Fibroblast of skin of back (primary cell): ENCODE data around the gene TUBGCP3.
A peak's percentile ranks its signal among the peaks of the same experiment; 100 is the strongest.

Source experiments
- DNase-seq: peaks from one replicate; pipeline ENCODE4 v3.0.0-alpha.2; 2013

TUBGCP3 gene

GRCh38 chr13:112617754-112618375, 29.9 kb upstream of the TUBGCP3 start:
- DNase-seq, result no peak

DNA sequence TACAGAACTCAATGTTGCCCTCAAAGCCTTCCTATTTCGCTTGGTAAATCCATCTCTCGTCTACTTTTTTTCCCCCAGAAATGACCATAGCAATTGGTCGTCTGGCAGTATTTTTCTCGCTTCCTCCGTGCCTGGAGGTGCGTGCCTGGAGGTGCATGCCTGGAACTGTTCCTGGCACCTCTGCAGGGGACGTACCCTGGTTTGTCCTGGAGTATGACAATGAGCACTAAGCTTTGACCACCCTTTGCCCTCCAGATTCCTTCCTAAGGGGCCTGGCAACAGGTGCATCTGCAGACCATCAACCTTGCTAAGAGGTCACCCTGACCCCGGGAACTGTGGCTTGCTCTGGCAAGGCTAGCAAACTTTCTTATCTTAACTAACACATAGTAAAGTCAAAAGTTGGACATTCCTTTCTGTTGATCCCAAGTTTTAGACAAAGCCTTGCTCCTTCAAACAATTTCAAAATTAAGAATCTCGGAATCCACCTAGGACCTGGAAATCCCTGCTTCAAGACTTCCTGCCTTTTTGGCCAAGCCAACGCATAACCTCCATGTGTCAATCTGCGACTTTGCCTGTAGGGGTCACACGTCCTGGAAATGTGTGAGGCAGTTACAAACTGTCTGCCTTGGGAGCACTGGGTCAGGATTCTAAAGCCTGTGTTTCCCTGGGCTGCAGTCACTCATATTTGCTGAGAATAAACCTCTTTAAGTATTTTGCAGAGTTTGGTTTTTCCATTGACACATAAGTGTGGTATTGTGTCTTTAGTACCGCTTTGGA, 28.8 kb upstream of the TUBGCP3 start:
- peak; percentile 40 for DNase-seq

GRCh38 chr13:112615391-112615790, 27.4 kb upstream of the TUBGCP3 start:
- no peak for DNase-seq

DNA sequence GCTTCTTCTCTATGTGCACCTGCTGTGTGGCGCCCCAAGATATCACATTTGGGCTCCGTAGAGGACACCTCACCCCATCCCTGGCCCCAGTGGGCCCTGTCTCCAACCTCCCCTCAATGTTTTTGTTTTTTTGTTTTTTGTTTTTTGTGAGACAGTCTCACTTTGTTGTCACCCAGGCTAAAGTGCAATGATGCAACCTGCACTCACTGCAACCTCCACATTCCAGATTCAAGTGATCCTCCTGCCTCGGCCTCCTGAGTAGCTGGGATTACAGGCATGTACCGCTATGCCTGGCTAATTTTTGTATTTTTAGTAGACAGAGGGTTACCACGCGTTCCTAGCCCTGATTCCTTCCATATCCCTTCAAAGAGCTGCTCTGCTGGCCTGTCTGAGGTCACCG, 26.9 kb upstream of the TUBGCP3 start:
- DNase-seq, result no peak

DNA sequence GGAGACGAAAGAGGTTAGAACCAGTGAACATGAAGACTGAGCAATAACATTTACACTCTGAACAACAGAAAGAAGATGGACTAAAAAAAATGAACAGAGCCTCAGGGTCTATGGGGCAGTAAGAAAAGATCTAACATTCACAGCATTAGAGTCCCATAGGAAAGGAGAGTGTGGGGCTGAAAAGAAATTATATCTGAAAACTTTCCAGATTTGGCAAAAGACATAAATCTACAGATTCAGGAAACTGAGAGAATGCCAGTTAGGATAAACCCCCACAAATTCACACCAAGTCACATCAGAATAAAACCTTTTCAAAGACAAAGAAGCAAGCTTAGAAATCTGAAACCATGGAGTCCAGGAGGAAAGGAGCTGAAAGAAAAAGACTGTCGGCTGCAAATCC, 20.3 kb upstream of the TUBGCP3 start:
- DNase-seq, result no peak

DNA sequence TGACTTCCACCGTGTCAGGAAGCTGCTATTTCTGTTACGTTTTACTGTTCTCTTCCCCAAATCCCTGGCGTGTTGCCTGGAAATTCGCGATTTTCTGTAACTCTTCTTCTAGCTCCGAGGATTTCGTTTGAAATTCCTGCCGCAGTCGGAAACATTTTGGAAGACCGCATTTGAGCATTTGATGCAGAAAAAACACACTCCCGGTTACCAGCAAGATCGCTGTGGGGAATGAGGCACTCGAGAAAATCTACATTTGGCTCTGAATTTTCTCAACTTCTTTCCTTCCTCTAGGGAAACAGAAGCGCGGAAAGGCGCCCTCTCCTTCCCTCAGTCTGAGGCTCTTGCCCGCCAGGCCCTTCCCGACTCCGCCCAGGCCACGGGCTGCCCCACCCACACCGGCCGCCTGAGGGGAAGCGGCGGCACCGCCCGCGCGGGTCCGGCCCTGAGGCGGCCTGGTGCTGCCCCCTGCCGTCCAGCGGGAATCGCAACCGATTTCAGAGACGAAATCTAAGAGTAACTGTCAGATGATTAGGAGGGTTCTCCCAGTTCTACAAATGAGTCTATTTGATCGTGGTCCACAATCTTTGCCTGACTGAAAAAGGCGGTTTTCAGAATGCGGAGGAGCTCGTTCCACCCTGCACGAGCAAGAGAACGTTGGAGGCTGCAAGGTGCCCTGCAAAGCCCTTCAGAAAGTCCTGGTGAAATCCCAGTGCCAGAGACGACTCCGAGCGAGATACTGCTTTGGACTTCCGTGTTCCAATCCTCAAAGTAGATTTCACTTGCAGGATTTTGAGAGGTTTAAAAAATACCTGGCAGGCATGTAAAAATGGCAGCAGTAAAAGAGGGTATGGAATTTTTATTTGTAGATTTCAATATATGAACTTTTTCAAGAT, 18.4 kb upstream of the TUBGCP3 start:
- peak; percentile 86 for DNase-seq

DNA sequence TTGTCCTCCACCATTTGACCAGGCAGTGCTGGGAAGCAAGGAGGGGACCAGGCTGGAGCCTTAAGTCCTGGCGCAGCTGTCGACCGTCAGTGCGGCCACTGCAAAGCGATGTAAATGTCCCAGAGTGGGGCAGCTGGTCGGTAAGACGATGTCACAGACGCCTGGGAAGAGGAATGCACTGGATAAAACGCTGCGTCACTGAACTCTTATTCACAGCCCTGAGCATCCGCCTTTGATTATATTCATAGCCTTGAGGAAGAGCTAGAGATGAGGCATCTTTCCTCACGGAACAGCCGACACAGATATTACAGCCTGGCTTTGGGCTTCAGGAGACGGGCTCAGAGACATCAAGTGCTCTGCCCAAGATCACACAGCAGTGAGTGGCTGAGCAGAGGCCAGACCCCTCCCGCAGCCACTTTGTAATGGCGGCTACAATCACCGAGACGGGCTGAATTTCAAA, 17.6 kb upstream of the TUBGCP3 start:
- peak; percentile 21 for DNase-seq

- peak; percentile 77 for DNase-seq
Measured at GRCh38 chr13:112603641-112604225, 15.8 kb upstream of the TUBGCP3 start.

DNA sequence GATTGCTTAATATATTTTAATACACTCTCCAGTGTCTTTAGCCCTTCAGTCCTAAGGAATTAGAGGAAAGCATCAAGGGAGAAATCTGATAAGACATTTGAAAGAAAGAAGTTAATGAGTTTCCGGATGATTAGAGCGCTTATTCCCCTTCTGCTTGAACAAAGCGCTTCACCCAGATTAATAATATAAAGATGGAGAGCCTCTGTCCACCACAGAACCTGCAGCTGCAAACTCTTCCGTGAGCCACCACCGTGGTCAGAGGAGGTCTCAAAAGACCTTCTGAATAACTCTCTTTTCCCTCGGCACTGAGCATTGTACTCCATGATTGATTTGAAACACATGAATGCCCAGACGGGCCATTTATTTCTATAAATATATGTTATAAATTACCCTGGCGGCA, 14.2 kb upstream of the TUBGCP3 start:
- no peak for DNase-seq

- no peak for DNase-seq
Measured at GRCh38 chr13:112601371-112601770, 13.4 kb upstream of the TUBGCP3 start.

GRCh38 chr13:112596235-112596634, 8.3 kb upstream of the TUBGCP3 start:
- DNase-seq, result peak; percentile 65

DNA sequence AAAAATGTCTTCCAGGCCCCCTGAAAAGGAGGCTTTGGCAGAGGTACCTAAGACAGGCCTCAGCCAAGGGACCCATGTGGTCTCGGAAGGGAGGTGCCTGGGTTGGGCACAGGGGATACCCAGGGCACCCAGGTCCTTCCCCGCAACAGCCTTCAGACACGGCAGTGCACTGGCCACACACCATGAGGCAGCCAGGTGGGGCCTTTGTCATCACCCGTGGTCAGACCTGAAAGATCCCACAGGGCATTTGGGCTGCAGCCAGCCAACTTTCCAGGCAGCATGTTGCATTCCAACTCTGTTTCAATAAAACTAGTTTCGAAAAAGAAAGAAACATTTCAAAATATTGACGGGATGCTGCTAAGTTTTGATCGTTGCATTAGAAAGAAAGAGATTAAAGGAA, 4.7 kb upstream of the TUBGCP3 start:
- DNase-seq, result no peak

GRCh38 chr13:112592181-112592580, 4.2 kb upstream of the TUBGCP3 start:
- DNase-seq, result no peak

DNA sequence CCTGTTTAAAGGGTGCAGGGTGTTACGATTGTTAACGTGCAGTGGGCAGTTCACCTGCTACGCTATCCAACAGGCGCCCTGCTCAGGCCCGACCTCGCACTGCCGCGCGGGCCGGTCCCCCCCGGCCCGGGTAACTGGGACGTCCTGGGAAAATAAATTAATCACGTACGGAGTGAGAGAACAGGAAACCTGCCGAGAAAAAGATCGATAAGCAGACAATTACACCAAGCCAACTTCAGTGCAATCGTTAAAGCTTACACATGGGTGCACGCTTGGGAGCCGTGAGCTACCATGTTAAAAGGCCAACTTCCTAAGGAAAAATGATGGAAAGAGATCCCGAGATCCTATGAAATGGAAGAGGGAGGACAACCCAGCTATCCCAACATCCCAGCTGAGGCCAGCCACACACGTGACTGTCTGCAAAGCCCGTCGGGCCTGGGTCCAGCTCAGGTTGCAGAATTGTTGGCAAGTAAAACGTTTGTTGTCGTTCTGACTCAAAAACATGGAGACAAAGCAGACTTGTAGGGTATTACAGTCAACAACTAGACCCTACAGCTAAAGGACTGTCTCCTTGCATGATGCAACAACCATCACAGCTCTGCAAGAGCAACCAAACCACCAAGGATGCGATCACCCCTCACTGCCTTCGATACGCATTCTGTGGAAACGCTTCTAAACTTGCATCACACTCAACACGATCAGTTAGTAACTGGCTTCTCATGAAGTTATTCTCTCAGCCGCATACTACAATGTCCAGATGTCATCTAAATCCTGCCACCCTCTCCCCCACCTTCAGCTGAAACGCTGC, 741 bp upstream of the TUBGCP3 start:
- peak; percentile 18 for DNase-seq

GRCh38 chr13:112587212-112587763, 665 bp downstream of the TUBGCP3 start:
- peak; percentile 89 for DNase-seq

DNA sequence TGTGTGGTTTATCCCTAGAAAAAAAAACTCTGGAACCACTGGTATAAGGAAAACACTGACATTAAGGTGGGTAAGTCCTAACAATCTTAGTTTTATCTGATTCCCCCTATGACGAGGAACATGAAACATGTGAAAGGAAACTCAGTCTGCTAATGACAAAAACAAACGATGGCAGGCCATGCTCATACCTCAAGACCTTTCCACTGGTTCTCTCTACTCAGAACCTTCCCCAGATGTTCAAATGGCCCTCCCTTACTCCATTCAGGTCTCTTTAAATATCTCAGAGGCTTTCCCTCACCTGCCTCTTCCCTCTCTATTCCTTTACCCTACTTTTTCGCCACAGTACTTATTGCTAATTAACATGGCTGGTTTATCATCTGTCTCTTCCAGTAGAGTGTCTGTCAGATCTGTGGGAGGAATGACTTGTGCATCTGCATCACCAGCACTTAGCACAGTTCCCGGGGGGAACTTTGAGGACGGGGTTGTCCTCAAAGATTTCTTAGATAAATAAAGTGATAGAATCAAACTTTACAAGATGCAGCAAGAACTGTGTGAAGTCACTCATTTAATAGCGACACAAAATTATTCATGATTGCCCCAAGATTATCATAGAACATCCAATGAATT, 1.5 kb downstream of the TUBGCP3 start:
- DNase-seq, result no peak

GRCh38 chr13:112583592-112584277, 4.2 kb downstream of the TUBGCP3 start:
- DNase-seq, result no peak

DNA sequence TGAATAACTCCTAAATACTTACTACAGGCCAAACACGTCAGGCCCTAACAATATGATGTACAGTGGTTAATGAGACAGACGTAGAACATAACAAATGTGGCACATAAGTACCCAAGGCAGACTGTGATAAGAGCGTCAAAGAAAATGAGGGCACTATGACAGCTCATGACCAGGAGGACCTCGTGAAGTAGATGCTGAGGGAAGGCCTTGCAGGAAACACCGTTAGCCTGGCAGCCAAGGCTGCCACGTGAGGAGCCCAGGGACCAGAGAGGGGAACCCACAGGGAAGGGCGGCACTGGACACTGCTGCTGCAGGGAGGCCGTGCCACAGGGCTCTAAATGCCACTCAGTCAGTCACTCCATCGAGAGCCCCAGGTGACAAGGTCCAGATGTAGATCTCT, 5.7 kb downstream of the TUBGCP3 start:
- DNase-seq, result no peak

DNA sequence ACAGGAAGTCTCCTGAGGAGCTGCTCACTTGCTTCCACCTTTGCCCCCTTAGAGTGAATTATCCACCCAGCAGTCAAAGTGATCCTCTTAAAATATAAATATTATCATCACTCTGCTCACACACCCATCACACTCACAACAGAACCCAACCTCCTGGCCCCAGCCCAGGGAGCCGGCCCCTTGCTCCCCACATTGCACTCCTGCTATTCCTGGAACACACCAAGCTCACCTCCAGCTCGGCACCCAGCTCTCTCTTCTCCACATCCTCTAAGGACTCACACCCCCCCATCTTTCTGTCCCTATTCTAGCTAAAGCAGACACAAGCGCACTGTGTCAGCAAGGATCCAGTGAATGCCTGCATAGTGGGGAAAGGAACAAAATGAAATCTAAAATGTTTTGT, 7.0 kb downstream of the TUBGCP3 start:
- DNase-seq, result no peak

DNA sequence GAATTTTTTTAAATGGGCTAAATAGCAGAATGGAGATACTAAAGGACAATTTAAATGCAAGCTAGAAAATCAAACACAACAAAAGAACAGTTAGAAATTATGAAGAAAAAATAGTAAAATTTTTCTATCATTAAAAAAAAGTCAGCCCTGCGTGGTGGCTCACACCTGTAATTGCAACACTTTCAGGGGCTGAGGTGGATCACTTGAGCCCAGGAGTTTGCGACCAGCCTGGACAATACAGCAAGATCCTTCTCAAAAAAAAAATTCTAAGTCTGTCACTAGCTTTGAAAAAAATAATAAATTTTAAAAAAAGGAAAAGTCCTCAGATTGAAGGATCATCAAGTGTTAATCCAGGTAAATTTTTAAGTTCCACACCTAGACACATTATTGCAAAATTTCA, 7.7 kb downstream of the TUBGCP3 start:
- DNase-seq, result no peak
